NK-92 (cell line): ENCODE data around the gene SERPINB10.

Experiments
- DNase-seq: peaks from one replicate; lab custom pipeline; 2025; ENCODE audit not compliant: unreplicated experiment; lab: John Stamatoyannopoulos, UW

Gene SERPINB10

GRCh38 chr18:63907664-63908063, at the start of gene SERPINB10:
Gene SERPINB10 (plus strand): TSS chr18:63907958. CDS start chr18:63915511, 7,553 bp downstream.
- DNase-seq, result no peak

GRCh38 chr18:63858456-63858855, 49.3 kb upstream of the SERPINB10 start:
- DNase-seq, result no peak

DNA sequence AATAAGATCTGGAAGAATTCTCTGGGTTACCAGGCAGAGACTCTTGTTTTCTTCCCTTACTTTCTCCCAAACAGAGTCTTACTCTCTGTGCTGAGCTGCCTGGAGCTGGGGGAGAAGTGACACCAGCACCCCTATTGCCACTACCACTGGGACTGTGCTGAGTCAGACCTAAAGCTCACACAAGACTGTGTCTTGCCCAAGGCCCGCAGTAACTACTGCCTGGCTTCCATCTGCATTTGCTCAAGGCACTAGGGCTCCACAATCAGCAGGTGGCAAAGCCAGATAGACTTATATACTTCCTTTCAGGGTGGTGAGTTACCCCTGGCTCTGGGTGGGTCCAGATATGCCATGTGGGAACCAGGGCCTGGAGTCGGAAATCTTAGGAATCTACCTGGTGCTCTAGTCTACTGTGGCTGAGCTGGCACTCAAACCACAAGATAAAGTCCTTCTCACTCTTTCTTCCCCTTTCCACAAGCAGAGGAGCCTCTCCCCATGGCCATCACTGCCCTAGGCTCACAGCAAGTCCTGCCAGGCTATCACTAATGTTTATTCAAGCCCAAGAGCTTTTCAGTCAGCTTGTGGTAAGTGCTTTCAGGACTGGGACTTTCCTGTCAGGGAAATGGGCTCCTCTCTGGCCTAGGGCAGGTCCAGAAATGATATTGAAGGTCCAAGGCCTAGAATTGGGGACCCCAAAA, 47.8 kb upstream of the SERPINB10 start:
- no peak for DNase-seq

DNA sequence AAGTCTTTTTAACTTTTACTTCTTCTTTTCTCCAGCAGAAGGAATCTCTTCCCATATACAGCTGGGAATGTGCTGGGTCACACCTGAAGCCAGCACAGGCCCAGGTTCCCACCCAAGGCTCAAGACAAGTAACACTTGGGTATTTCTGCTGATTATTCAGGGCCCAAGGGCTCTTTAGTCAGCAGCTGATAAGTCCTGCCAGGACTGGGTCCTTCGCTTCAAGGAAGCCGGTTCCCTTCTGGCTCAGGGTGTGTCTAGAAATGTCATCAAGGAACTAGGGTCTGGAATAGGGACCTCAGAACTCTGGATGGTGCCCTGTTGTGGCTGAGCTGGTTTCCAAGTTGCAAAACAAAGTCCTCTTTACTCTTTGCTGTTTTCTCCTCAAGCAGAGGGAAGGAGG, 47.2 kb upstream of the SERPINB10 start:
- DNase-seq, result no peak

DNA sequence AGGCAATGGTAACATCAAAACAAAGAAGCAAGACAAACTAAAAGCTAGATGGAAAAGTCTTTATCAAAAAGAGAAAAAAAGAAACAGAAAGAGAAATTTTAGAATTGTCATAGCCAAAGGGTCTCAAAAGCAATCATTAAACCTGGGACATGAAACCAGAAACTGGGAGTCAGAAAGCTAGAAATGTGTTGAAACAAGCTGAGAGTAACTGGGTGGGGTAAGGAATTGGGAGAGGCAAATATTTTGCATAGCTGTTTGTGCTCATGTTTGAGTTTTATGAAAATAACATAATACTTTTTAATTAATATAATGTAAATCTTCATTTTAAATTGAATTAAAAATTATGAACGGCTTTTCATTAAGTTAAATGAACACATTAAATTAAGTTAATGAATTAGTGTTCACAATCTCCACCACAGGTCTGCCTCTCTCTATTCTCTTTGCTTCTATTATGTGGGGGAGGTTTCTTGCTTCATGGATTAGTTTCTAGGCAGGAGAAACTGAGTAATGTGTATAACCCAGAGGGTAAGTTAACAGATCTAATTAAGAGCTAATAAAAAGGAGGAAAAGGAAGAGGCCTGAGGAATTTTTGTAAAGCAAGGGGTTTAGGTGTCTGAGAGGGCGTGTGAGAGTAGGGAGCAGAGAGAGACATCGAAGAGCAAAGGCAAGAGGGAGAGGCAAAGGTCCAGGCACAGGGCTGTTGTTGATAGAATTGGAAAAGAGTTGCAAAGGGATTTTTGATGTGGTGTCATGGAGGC, 40.2 kb upstream of the SERPINB10 start:
- DNase-seq, result no peak

- DNase-seq, result no peak
These were observed 39.2 kb upstream of the SERPINB10 start for GRCh38 chr18:63868546-63868945.

GRCh38 chr18:63869374-63869773, 38.4 kb upstream of the SERPINB10 start:
- DNase-seq, result no peak

GRCh38 chr18:63869851-63870250, 37.9 kb upstream of the SERPINB10 start:
- DNase-seq, result no peak

DNA sequence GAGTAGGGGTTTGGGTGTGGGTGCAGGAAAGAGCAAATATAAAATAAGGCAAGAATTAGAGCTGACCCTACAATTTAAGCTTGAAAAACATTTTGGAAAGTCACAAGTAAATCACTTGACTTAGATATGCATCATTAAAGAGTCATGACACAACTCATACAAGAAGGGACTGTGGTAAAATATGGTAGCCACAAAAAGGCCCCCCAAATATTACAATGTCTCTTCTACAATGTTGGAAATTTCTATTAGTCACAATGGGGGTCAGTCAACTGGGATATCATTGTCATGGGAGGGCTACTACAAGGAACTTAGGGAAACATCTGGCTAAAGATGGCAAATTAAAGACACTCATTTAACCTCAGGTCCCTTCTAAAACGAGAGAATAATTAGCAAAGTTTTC, 35.9 kb upstream of the SERPINB10 start:
- no peak for DNase-seq

- no peak for DNase-seq
These were observed 35.2 kb upstream of the SERPINB10 start for GRCh38 chr18:63872586-63872985.

DNA sequence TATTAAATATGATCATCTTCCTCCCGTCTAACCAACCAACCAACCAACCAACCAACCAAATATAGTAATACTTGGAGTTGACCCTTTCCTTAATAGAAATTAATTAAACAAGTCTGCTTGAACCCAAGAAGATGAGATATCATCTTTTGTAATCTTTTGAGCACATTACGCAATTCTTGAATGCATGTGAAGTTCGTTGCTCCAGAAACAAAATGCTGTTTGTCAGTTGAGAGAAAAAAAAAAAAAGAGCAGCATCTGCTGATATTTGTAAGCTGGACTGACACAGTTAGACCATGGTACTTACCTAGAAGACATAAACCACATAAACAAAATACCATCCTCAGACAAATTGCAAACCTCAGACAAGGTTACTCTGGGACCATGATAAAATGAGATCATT, 29.4 kb upstream of the SERPINB10 start:
- DNase-seq, result no peak

DNA sequence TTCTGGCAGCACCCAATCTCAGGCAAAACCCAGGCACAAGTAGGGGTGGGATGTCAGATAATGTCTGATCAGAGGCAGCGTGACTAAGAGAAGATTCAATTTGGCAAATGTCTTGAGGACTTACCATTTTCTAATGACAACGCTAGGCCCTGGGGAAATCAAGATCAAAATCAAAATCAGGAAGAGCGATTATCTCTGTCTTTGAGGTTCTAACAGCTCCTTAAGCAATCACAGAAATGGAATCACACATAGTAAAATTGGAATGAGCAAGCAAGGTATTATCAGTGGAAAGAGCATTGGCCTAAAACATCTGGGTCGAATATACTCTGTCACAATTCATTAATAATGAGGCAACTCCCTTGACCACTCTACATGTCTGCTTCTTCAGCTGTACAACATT, 28.8 kb upstream of the SERPINB10 start:
- DNase-seq, result no peak

GRCh38 chr18:63879709-63880108, 28.0 kb upstream of the SERPINB10 start:
- no peak for DNase-seq

- DNase-seq, result no peak
These were observed 25.9 kb upstream of the SERPINB10 start for GRCh38 chr18:63881851-63882250.

GRCh38 chr18:63882333-63883141, 25.2 kb upstream of the SERPINB10 start:
- no peak for DNase-seq

GRCh38 chr18:63883617-63884016, 24.1 kb upstream of the SERPINB10 start:
- no peak for DNase-seq

GRCh38 chr18:63887424-63887823, 20.3 kb upstream of the SERPINB10 start, which contains the start of gene SERPINB2:
Gene SERPINB2 (plus strand): TSS chr18:63887705. CDS start chr18:63891445, 3,740 bp downstream.
- no peak for DNase-seq

- DNase-seq, result no peak
These were observed 19.1 kb upstream of the SERPINB10 start for GRCh38 chr18:63888470-63889190.

GRCh38 chr18:63889626-63890025, 18.1 kb upstream of the SERPINB10 start:
- no peak for DNase-seq

- DNase-seq, result no peak
These were observed 17.4 kb upstream of the SERPINB10 start for GRCh38 chr18:63890237-63890949.
